SK-N-SH treated with all-trans-retinoic acid at 6 μM for 48 hours (cell line): ENCODE results near the gene OR8K3.

Experiments used
- ARNTL ChIP-seq: fragments of 450-650 bp; formaldehyde crosslinking; IDR thresholded peaks from 2 replicates; pipeline ENCODE4 v1.5.0; 2020; ENCODE audit warnings: low read depth, mild to moderate bottlenecking, moderate library complexity, borderline replicate concordance
- PPARA ChIP-seq: fragments of 250-450 bp; sonication (Bioruptor Pico); IDR thresholded peaks from 2 replicates; pipeline ENCODE4 v1.5.0; 2020; ENCODE audit warnings: mild to moderate bottlenecking, borderline replicate concordance
- RARB ChIP-seq: fragments of 250-450 bp; sonication (Bioruptor Pico); IDR thresholded peaks from 2 replicates; pipeline ENCODE4 v1.8.0; 2021; ENCODE audit warnings: mild to moderate bottlenecking, moderate library complexity
- SNAI2 ChIP-seq: fragments of 250-450 bp; sonication (Bioruptor Pico); IDR thresholded peaks from 2 replicates; pipeline ENCODE4 v1.5.0; 2020; ENCODE audit warnings: mild to moderate bottlenecking, moderate library complexity
- TCF4 ChIP-seq: fragments of 250-450 bp; sonication (Bioruptor Pico); IDR thresholded peaks from 2 replicates; pipeline ENCODE4 v1.8.0; 2021; ENCODE audit warnings: mild to moderate bottlenecking, moderate library complexity, borderline replicate concordance
- TOX ChIP-seq: fragments of 250-450 bp; sonication (Bioruptor Pico); IDR thresholded peaks from 2 replicates; pipeline ENCODE4 v1.8.0; 2021; ENCODE audit warnings: mild to moderate bottlenecking, moderate library complexity, borderline replicate concordance
- ZFP30 ChIP-seq: fragments of 450-650 bp; formaldehyde crosslinking; IDR thresholded peaks from 2 replicates; pipeline ENCODE4 v1.5.0; 2022; ENCODE audit warnings: mild to moderate bottlenecking, moderate library complexity
- ZNF70 ChIP-seq: fragments of 450-650 bp; formaldehyde crosslinking; IDR thresholded peaks from 2 replicates; pipeline ENCODE4 v1.5.0; 2020; ENCODE audit warnings: mild to moderate bottlenecking, moderate library complexity
- TF ChIP-seq, protein P1 (sequence below): fragments of 250-450 bp; sonication (Bioruptor Pico); IDR thresholded peaks from 2 replicates; pipeline ENCODE4 v1.5.1; 2020; ENCODE audit warnings: low read depth, mild to moderate bottlenecking, moderate library complexity
- TF ChIP-seq, protein P2 (sequence below): fragments of 250-450 bp; sonication (Bioruptor Pico); IDR thresholded peaks from 2 replicates; pipeline ENCODE4 v1.8.0; 2020; ENCODE audit warnings: mild to moderate bottlenecking, moderate library complexity, borderline replicate concordance
- TF ChIP-seq, protein P3 (sequence below): fragments of 250-450 bp; sonication (Bioruptor Pico); IDR thresholded peaks from 2 replicates; pipeline ENCODE4 v1.5.1; 2021; ENCODE audit warnings: mild to moderate bottlenecking, moderate library complexity
- TF ChIP-seq, protein P4 (sequence below): fragments of 250-450 bp; sonication (Bioruptor Pico); IDR thresholded peaks from 2 replicates; pipeline ENCODE4 v1.8.0; 2021; ENCODE audit warnings: low read depth, mild to moderate bottlenecking, moderate library complexity, borderline replicate concordance

DNA sequence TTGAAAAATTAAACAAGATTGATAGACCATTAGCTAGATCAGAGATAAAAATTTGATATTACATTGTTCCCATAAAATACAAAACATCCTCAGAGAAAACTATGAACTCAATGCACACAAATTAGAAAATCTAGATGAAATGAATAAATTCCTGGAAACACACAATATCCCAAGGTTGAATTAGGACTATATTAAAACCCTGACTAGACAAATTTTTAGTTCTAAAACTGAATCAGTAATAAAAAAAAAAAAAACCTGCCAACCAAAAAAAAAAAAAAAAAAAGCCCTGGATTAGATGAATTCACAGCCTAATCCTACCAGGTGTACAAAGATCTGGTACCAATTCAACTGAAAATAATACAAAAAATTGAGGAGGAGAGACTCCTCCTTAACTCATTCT lies 25.3 kb downstream of the OR8K3 start:
- TF ChIP-seq, protein P1, sequence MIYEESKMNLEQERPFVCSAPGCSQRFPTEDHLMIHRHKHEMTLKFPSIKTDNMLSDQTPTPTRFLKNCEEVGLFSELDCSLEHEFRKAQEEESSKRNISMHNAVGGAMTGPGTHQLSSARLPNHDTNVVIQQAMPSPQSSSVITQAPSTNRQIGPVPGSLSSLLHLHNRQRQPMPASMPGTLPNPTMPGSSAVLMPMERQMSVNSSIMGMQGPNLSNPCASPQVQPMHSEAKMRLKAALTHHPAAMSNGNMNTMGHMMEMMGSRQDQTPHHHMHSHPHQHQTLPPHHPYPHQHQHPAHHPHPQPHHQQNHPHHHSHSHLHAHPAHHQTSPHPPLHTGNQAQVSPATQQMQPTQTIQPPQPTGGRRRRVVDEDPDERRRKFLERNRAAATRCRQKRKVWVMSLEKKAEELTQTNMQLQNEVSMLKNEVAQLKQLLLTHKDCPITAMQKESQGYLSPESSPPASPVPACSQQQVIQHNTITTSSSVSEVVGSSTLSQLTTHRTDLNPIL (CRISPR knock-in tag) = no peak
- TF ChIP-seq RARB (CRISPR knock-in tag) (no peak), ARNTL (CRISPR knock-in tag) (no peak), TOX (no peak), PPARA (CRISPR knock-in tag) (no peak), SNAI2 (CRISPR knock-in tag) (no peak), ZNF70 (CRISPR knock-in tag) (no peak), TCF4 (no peak), ZFP30 (CRISPR knock-in tag) (no peak)
- TF ChIP-seq, protein P2, sequence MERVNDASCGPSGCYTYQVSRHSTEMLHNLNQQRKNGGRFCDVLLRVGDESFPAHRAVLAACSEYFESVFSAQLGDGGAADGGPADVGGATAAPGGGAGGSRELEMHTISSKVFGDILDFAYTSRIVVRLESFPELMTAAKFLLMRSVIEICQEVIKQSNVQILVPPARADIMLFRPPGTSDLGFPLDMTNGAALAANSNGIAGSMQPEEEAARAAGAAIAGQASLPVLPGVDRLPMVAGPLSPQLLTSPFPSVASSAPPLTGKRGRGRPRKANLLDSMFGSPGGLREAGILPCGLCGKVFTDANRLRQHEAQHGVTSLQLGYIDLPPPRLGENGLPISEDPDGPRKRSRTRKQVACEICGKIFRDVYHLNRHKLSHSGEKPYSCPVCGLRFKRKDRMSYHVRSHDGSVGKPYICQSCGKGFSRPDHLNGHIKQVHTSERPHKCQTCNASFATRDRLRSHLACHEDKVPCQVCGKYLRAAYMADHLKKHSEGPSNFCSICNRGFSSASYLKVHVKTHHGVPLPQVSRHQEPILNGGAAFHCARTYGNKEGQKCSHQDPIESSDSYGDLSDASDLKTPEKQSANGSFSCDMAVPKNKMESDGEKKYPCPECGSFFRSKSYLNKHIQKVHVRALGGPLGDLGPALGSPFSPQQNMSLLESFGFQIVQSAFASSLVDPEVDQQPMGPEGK (CRISPR knock-in tag) = no peak
- TF ChIP-seq, protein P3, sequence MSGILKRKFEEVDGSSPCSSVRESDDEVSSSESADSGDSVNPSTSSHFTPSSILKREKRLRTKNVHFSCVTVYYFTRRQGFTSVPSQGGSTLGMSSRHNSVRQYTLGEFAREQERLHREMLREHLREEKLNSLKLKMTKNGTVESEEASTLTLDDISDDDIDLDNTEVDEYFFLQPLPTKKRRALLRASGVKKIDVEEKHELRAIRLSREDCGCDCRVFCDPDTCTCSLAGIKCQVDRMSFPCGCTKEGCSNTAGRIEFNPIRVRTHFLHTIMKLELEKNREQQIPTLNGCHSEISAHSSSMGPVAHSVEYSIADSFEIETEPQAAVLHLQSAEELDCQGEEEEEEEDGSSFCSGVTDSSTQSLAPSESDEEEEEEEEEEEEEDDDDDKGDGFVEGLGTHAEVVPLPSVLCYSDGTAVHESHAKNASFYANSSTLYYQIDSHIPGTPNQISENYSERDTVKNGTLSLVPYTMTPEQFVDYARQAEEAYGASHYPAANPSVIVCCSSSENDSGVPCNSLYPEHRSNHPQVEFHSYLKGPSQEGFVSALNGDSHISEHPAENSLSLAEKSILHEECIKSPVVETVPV = no peak
- TF ChIP-seq, protein P4, sequence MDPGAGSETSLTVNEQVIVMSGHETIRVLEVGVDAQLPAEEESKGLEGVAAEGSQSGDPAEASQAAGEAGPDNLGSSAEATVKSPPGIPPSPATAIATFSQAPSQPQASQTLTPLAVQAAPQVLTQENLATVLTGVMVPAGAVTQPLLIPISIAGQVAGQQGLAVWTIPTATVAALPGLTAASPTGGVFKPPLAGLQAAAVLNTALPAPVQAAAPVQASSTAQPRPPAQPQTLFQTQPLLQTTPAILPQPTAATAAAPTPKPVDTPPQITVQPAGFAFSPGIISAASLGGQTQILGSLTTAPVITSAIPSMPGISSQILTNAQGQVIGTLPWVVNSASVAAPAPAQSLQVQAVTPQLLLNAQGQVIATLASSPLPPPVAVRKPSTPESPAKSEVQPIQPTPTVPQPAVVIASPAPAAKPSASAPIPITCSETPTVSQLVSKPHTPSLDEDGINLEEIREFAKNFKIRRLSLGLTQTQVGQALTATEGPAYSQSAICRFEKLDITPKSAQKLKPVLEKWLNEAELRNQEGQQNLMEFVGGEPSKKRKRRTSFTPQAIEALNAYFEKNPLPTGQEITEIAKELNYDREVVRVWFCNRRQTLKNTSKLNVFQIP (CRISPR knock-in tag) = no peak
